ENCODE measurements around the gene LRG1.

DNA sequence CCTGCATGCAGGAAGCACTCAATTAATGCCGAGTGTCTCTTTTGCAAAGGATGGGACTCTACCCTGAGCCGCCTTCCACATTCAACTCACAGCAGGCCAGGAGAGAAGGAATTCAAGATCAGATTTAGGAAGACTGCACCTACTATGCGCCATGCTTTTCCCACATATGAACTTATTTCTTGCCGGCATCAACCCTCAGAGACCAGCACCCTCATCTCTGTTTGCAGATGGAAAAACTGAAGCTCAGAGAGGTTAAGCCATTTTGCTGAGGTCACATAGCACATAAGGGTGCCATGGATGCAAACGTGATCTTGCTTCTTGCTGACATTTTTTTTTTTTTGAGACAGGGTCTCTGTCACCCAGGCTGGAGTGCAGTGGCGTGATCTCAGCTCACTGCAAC, 33.8 kb upstream of the LRG1 start:
- TF ChIP-seq, protein P1, sequence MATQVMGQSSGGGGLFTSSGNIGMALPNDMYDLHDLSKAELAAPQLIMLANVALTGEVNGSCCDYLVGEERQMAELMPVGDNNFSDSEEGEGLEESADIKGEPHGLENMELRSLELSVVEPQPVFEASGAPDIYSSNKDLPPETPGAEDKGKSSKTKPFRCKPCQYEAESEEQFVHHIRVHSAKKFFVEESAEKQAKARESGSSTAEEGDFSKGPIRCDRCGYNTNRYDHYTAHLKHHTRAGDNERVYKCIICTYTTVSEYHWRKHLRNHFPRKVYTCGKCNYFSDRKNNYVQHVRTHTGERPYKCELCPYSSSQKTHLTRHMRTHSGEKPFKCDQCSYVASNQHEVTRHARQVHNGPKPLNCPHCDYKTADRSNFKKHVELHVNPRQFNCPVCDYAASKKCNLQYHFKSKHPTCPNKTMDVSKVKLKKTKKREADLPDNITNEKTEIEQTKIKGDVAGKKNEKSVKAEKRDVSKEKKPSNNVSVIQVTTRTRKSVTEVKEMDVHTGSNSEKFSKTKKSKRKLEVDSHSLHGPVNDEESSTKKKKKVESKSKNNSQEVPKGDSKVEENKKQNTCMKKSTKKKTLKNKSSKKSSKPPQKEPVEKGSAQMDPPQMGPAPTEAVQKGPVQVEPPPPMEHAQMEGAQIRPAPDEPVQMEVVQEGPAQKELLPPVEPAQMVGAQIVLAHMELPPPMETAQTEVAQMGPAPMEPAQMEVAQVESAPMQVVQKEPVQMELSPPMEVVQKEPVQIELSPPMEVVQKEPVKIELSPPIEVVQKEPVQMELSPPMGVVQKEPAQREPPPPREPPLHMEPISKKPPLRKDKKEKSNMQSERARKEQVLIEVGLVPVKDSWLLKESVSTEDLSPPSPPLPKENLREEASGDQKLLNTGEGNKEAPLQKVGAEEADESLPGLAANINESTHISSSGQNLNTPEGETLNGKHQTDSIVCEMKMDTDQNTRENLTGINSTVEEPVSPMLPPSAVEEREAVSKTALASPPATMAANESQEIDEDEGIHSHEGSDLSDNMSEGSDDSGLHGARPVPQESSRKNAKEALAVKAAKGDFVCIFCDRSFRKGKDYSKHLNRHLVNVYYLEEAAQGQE (IDR thresholded peaks at IDR 0.05) = no peak
- TF ChIP-seq, protein P2, sequence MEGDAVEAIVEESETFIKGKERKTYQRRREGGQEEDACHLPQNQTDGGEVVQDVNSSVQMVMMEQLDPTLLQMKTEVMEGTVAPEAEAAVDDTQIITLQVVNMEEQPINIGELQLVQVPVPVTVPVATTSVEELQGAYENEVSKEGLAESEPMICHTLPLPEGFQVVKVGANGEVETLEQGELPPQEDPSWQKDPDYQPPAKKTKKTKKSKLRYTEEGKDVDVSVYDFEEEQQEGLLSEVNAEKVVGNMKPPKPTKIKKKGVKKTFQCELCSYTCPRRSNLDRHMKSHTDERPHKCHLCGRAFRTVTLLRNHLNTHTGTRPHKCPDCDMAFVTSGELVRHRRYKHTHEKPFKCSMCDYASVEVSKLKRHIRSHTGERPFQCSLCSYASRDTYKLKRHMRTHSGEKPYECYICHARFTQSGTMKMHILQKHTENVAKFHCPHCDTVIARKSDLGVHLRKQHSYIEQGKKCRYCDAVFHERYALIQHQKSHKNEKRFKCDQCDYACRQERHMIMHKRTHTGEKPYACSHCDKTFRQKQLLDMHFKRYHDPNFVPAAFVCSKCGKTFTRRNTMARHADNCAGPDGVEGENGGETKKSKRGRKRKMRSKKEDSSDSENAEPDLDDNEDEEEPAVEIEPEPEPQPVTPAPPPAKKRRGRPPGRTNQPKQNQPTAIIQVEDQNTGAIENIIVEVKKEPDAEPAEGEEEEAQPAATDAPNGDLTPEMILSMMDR (IDR thresholded peaks at IDR 0.05; ENCODE audit: low read depth, low read length, missing input control) = no peak
- TF ChIP-seq JUND (IDR thresholded peaks at IDR 0.05) (no peak), FOXA1 (IDR thresholded peaks at IDR 0.05) (no peak), TAF1 (conservative IDR thresholded peaks at IDR 0.05) (no peak)
